ENCODE measurements around the gene MOV10. TPM values are rescaled to one million over a fixed set of nuclear protein-coding genes. Genes with fewer than 3 reads are reported as not detected.
A peak's percentile ranks its signal among the peaks of the same experiment; 100 is the strongest.

The MOV10 gene
- total RNA-seq, 4 donors from 2014 or later, result 21.7 to 47.1 (median 36.1) TPM

DNA sequence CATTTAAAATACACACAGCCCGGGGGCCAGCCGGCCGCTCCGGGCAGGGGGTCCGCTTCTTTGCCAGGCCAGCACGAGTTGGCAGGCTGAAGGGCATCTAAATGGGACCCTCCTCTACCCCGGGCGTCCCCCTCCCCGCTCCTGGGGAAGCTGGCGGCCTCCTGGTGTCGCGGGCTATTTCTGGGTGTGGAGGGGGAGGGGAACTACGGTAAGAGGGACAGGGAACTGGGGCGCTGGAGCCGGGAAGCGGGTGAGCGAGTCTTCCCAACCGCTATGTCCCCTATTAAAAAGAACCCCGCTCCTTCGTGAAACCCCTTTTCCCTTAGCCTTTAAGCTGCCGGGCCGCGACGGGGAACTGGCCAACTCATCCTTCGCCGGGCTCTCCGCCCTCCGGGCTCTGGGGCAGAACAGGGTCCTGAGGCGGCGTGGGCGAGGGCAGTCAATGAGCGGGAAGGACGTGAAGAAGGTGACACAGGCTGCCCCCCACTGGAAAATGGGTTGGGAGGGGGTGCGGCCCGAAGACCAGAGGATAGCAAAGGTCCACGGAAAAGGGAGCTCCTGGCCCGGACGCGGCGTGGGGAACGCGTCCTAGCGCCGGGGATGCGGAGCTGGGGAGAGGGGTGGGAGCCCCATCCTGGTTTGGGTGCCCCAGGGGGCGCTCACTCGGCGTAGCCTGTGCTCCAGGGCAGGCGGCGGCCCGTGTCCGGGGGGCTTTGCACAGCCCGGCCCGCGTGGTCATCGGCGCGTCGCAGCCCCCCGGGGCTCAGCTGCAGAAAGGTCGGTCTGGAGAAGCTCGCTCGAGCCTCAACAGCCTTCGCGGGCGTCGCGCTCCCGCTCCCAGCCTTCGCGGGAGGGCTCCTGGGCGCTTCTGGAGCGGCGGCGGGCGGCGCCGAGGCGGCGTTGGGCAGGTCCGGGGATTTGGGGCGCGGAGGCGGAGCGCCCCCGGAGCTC lies 40.1 kb downstream of the MOV10 start:
- ATAC-seq (ENCODE audit: low FRiP score) (peak; percentile 6), DNase-seq (ENCODE audit: low spot score) (no peak)
- no peak for TF ChIP-seq CTCF (IDR thresholded peaks at IDR 0.05)

DNA sequence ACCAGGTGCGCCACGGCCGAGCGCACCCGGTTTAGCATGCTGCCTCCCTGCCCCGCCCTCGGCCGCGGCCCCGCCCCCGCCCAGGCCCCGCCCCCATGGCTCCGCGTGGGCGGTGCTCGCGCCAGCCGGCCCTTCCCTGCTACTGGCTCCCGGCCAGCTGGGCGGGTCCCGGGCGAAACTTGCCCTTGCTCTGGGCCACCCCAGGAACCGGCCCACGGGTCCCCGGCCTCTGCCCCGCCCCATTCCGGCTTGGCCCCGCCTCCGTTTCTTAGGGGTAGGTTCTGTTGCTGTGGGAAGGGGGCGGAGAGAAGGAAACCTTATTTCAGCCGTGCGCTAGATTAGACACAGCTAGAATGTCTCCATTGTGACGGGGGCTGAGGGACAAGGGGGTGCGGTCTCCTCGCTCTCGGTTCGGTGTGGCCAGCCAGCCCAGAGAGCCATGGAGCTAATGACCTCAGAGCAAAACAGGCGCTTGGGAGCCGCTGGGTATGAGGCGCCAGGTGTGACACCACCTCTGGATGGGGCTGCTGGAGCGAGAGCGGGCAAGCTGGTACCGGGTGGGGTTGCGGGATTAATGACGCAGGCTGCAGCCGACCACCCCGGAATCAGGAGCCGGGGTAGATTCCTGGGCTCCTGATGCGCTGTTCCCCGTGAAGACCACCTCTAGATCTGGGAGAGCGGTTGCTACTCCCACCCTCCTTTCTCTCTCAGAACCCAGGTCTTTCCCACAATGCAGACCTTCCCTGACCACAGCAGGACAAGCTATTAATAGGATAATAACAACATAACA lies 41.0 kb downstream of the MOV10 start, which contains the start of gene PPM1J:
Gene PPM1J (minus strand): TSS at position 69 of the 790 bp plus-strand sequence. CDS start 31 bp downstream, at position 38.
- ATAC-seq (ENCODE audit: low FRiP score), result peak; percentile 86
- no peak for TF ChIP-seq CTCF (IDR thresholded peaks at IDR 0.05)
- DNase-seq (ENCODE audit: low spot score), result peak; percentile 98

DNA sequence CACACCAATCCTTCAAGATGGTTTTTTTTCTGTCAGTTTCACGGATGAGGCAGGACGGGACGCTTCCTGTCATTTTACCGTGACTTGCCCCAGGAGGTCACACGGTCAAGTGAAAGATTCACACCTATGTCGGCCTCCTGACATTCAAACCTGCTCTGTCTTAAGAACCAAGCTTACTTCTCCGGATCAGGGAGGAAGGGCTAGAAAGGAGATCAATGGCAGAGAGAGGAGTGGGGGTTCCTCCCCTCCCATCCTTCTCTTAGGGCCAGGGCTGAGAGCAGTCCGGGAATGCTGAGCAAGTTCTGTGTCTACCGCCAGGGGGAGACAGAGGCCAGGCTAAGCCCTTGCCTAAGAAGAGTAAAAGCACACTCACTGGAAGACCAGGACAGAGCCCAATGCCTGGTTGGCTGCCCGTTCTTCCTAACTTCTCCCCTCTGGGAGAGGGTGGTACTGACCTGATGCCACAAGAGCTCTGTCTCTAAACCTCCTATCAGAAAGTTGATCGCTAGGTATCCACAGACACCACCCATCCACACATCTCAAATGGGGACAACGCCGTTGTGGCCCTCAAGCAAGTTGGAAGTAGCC lies 41.8 kb downstream of the MOV10 start:
- peak; percentile 52 for ATAC-seq (ENCODE audit: low FRiP score)
- peak in 2 of 3 donors; percentile 66 to 67 for TF ChIP-seq CTCF (IDR thresholded peaks at IDR 0.05)
- DNase-seq (ENCODE audit: low spot score), result no peak

GRCh38 chr1:112717263-112717873 lies 42.9 kb downstream of the MOV10 start:
- ATAC-seq (ENCODE audit: low FRiP score) (no peak), DNase-seq (ENCODE audit: low spot score) (no peak)
- no peak for TF ChIP-seq CTCF (IDR thresholded peaks at IDR 0.05)

DNA sequence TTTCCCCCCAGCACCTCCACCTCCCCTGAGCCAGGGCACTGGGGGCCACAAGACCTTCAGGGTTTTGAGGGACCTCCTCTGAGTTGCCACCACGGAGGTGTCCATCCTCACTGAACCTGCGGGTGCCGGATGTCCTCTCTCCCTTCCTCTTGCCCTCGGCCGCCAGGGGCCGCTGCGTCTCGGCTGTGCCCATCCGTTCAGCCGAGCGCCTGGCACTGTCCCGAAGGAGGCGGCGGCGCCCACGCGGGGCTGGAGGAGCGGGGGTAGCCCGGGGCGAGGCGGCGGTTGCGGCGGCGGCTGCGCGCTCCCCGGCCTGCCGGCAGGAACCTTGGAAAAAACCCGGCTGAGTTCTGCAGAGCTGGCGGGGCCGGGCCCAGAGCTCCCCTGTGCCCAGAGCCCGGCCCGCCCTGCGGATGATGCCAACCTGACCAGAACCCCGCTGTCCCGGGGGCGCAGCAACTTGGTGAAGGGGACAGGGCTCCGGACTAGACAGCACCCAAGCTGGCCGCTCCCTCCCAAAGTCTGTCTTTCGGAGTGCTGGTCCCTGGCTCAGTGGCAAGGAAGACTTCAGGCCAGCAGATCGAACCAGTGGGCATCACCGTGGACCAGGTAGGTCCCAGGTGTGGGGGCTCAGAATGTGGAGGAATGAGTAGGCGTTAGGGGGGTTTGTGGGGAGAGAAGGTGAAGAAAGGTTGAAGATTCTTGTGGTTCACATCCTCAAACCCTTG lies 44.4 kb downstream of the MOV10 start:
- peak; percentile 74 for DNase-seq (ENCODE audit: low spot score)
- peak; percentile 49 for ATAC-seq (ENCODE audit: low FRiP score)
- TF ChIP-seq CTCF (IDR thresholded peaks at IDR 0.05), result peak in 1 of 3 donors; percentile 77

DNA sequence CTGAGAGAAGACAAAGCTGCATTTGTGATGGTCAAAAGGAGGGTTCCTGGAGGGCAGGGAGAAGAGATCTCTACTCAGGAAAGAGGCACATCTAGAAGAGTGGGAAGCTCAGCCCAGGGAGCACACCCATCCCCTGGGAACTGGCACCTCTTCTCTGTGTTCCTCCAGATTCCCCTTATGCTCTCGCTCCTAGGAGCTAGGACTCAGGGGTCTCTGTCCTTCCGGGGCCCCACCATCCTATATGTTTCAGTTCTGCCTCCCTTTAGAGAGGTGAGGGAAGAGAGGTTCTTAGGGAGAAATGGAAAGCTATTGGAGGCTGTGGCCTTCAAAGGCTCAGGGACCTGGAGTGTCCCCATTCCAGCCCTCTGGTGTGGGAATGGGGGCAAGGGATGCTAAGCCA lies 45.2 kb downstream of the MOV10 start:
- no peak for TF ChIP-seq CTCF (IDR thresholded peaks at IDR 0.05)
- ATAC-seq (ENCODE audit: low FRiP score) (no peak), DNase-seq (ENCODE audit: low spot score) (no peak)

Measured in omental fat pad (tissue), 4 donors.